SK-N-SH (cell line): ENCODE data around the gene SERPINE1. TPM values are rescaled to one million over a fixed set of nuclear protein-coding genes. Genes with fewer than 3 reads are reported as not detected.

ENCODE experiments used
- CTCF ChIA-PET: fragments of 300-600, 350-600 bp; formaldehyde crosslinking; extraction: SDS; loops from one replicate; lab custom pipeline; 2021; lab: Yijun Ruan, JAX
- POLR2A ChIA-PET: fragments of 350-600 bp; sonication (Branson Sonifier 250); formaldehyde crosslinking; extraction: SDS; loops from one replicate; lab custom pipeline; 2020; ENCODE audit warnings: antibody characterized with exemption, inconsistent platforms; lab: Yijun Ruan, JAX
- DNase-seq: peaks from one replicate; pipeline ENCODE4 v3.0.0; 2012
- H2AFZ ChIP-seq: fragments of 200-600 bp; sonication (generic); 2 replicates; pipeline ENCODE4 v1.8.1; 2016; ENCODE audit warnings: antibody characterized with exemption, mild to moderate bottlenecking, low read depth
- H3F3A ChIP-seq: fragments of 200-600 bp; sonication (generic); replicated peaks from 2 replicates; pipeline ENCODE3; 2016; ENCODE audit warnings: antibody characterized with exemption, mild to moderate bottlenecking; ENCODE audit not compliant: insufficient read depth
- H3K27ac ChIP-seq, 2 experiments: fragments of 200-500 bp in 1 of 2; fragments of 200-600 bp in 1 of 2; sonication (Bioruptor generic) in 1 of 2; sonication (generic), shearing (Covaris generic) in 1 of 2; 2 replicates each; pipeline versions ENCODE4 v1.5.1 to v1.6.1; 2014 to 2016; ENCODE audit warnings: low read depth in 2 of 2, inconsistent platforms in 1 of 2, low read length in 1 of 2, mild to moderate bottlenecking in 1 of 2, mixed read lengths in 1 of 2
- H3K27me3 ChIP-seq: fragments of 200-600 bp; sonication (generic), shearing (Covaris generic); 2 replicates; pipeline ENCODE4 v1.6.1; 2016; ENCODE audit warnings: mixed run types; ENCODE audit not compliant: insufficient read depth
- H3K36me3 ChIP-seq, 2 experiments: fragments of 200-500 bp in 1 of 2; fragments of 200-600 bp in 1 of 2; sonication (Bioruptor generic) in 1 of 2; sonication (generic) in 1 of 2; replicated peaks in 1 of 2; 2 replicates each; pipeline versions ENCODE3 to v1.5.1; 2014 to 2016; ENCODE audit warnings: low read length in 1 of 2, mild to moderate bottlenecking in 1 of 2; ENCODE audit not compliant: insufficient read depth in 2 of 2, control insufficient read depth in 1 of 2
- H3K4me1 ChIP-seq, 2 experiments: fragments of 200-500 bp in 1 of 2; fragments of 200-600 bp in 1 of 2; sonication (Bioruptor generic) in 1 of 2; sonication (generic), shearing (Covaris generic) in 1 of 2; 2 replicates each; pipeline versions ENCODE4 v1.5.1 to v1.6.1; 2014 to 2016; ENCODE audit warnings: low read depth in 1 of 2, low read length in 1 of 2, mixed run types in 1 of 2; ENCODE audit not compliant: insufficient read depth in 2 of 2, control insufficient read depth in 1 of 2
- H3K4me2 ChIP-seq: fragments of 200-600 bp; sonication (generic), shearing (Covaris generic); 2 replicates; pipeline ENCODE4 v1.6.1; 2017; ENCODE audit warnings: mixed run types
- H3K4me3 ChIP-seq, 2 experiments: fragments of 200-500 bp in 1 of 2; fragments of 200-600 bp in 1 of 2; sonication (Bioruptor generic) in 1 of 2; sonication (generic), shearing (Covaris generic) in 1 of 2; 2 replicates each; pipeline versions ENCODE4 v1.5.1 to v1.8.1; 2014 to 2016; ENCODE audit warnings: low read depth in 2 of 2, inconsistent platforms in 1 of 2, low read length in 1 of 2, mild to moderate bottlenecking in 1 of 2, mixed read lengths in 1 of 2, moderate library complexity in 1 of 2
- H3K79me2 ChIP-seq: fragments of 200-600 bp; sonication (generic); 2 replicates; pipeline ENCODE4 v1.8.1; 2017; ENCODE audit warnings: mild to moderate bottlenecking; ENCODE audit not compliant: insufficient read depth
- H3K9ac ChIP-seq: fragments of 200-600 bp; sonication (generic); 2 replicates; pipeline ENCODE4 v1.6.1; 2017; ENCODE audit warnings: mixed run types
- H3K9me2 ChIP-seq: fragments of 200-600 bp; sonication (generic); 2 replicates; pipeline ENCODE4 v1.6.1; 2017; ENCODE audit warnings: mixed run types
- H3K9me3 ChIP-seq: fragments of 200-600 bp; sonication (generic); 2 replicates; pipeline ENCODE4 v1.6.1; 2017; ENCODE audit warnings: mixed run types, mild to moderate bottlenecking, moderate library complexity
- H4K20me1 ChIP-seq: fragments of 200-600 bp; sonication (generic); 2 replicates; pipeline ENCODE4 v1.6.1; 2017; ENCODE audit warnings: mild to moderate bottlenecking, mixed run types; ENCODE audit not compliant: insufficient read depth
- CHD2 ChIP-seq: fragments of 150-350 bp; IDR thresholded peaks from 2 replicates; pipeline ENCODE4 v1.6.1; 2018; ENCODE audit warnings: low read length; ENCODE audit not compliant: partially characterized antibody
- ELF1 ChIP-seq: IDR thresholded peaks from 2 replicates; pipeline ENCODE4 v1.4.0; 2012
- EP300 ChIP-seq, 2 experiments: IDR thresholded peaks; 2 replicates each; pipeline versions ENCODE4 v1.4.0 to v1.6.1; 2012; ENCODE audit warnings: borderline replicate concordance in 1 of 2, low read depth in 1 of 2, low read length in 1 of 2
- FOSL2 ChIP-seq: IDR thresholded peaks from 2 replicates; pipeline ENCODE4 v1.4.0; 2012; ENCODE audit warnings: low read depth, mild to moderate bottlenecking, moderate library complexity, borderline replicate concordance
- GABPA ChIP-seq: IDR thresholded peaks from 2 replicates; pipeline ENCODE4 v1.4.0; 2012; ENCODE audit warnings: low read depth, mild to moderate bottlenecking
- PBX3 ChIP-seq: IDR thresholded peaks from 2 replicates; pipeline ENCODE4; 2012
- POLR2AphosphoS5 ChIP-seq: IDR thresholded peaks from 2 replicates; pipeline ENCODE4 v1.6.1; 2012; ENCODE audit warnings: low read depth, low read length
- WGBS: methylation state at CpG from one replicate; pipeline ENCODE4 v1.1.6; 2017; ENCODE audit warnings: low lambda C conversion rate; 5-methylcytosine and 5-hydroxymethylcytosine counted together
- polyA plus RNA-seq, 3 experiments: library from polyadenylated mRNA; depleted of rRNA; stranded (reverse); fragments of >200 nt; gene quantifications; 2 replicates each; pipeline ENCODE4 v1.2.3, GENCODE V29; 2012

SERPINE1 gene
- polyA plus RNA-seq, 1 of the 3 experiments (the other 2 are of a cell fraction) = 4,174 TPM

- H3K4me2 ChIP-seq = peak overlapping the region; percentile 96
- no peak overlapping the region for H2AFZ ChIP-seq
- TF ChIP-seq CHD2 (no peak), EP300 (IDR thresholded peaks at IDR 0.05; ENCODE audit: borderline replicate concordance in 1 of 2, low read depth in 1 of 2, low read length in 1 of 2) (0 out of 4 replicates have a peak, but pooled peaks of 1 of the 2 experiments have one; percentile 10), GABPA (no peak), POLR2AphosphoS5 (peak; percentile 58; the same call in 1 of the 2 replicates), FOSL2 (peak; percentile 36; the same call in 1 of the 2 replicates), PBX3 (0 out of 2 replicates have a peak, but pooled peaks have one; percentile 23)
- peak overlapping the region in 1 of 2 experiments; percentile 98; a peak in 2 of 4 replicates for H3K27ac ChIP-seq
- no peaks in the 10 kb centered on the region for H3K9me3 ChIP-seq
- peaks cover 11 to 32% of the 10 kb centered on the region in 2 experiments; a peak in 3 of 4 replicates for H3K4me1 ChIP-seq
- ChIA-PET CTCF (interaction anchor here (0.8 to 4.7 kb wide), 12 partner anchors 9 to 168 kb away, joined by 3 to 38 read pairs (median 4); no protein-coding TSS in a partner anchor), POLR2A (interaction anchor here (1.1 kb wide), 1 partner anchor 9 kb away, joined by 3 read pairs; no protein-coding TSS in a partner anchor)
- peaks cover 86% of the 10 kb centered on the region for H4K20me1 ChIP-seq
- 81% methylated on average over 6 of the region's 6 CpGs for WGBS
- no peak for DNase-seq
- peaks cover 99% of the 10 kb centered on the region for H3F3A ChIP-seq
- H3K9me2 ChIP-seq = no peaks in the 10 kb centered on the region
- peaks cover 38% of the 10 kb centered on the region for H3K79me2 ChIP-seq
- peak overlapping the region; percentile 27; the same call in 1 of the 2 replicates for H3K9ac ChIP-seq
- H3K27me3 ChIP-seq = no peaks in the 10 kb centered on the region
- peaks cover 24 to 78% of the 10 kb centered on the region in 2 experiments for H3K36me3 ChIP-seq
- H3K4me3 ChIP-seq = peak overlapping the region in 1 of 2 experiments; percentile 12; a peak in 1 of 4 replicates
These were observed 7.6 kb downstream of the SERPINE1 start for GRCh38 chr7:101134399-101134980.

GRCh38 chr7:101137651-101138212, 10.8 kb downstream of the SERPINE1 start:
- WGBS = 85% methylated on average over 9 of the region's 9 CpGs
- no peak for DNase-seq
- no peak overlapping the region for H2AFZ ChIP-seq
- H3K9me2 ChIP-seq = no peaks in the 10 kb centered on the region
- peaks cover 90% of the 10 kb centered on the region for H3F3A ChIP-seq
- H3K79me2 ChIP-seq = 0 out of 2 replicates have a peak, but pooled peaks cover 7% of the 10 kb centered on the region
- CTCF ChIA-PET = interaction anchor here (0.6 to 4.7 kb wide), 40 partner anchors 10 to 355 kb away, joined by 3 to 49 read pairs (median 4); partner anchors contain the start of genes MOGAT3, PLOD3, SERPINE1 and TRIM56
- peaks cover 54% of the 10 kb centered on the region for H4K20me1 ChIP-seq
- peaks cover 21 to 47% of the 10 kb centered on the region in 2 experiments for H3K36me3 ChIP-seq
- peak overlapping the region; percentile 49; the same call in 1 of the 2 replicates for H3K4me2 ChIP-seq
- POLR2A ChIA-PET = no interaction called here
- peaks cover 11 to 26% of the 10 kb centered on the region in 2 experiments; a peak in 3 of 4 replicates for H3K4me1 ChIP-seq
- peak; percentile 6; the same call in 1 of the 2 replicates for TF ChIP-seq POLR2AphosphoS5
- no peak for TF ChIP-seq PBX3
- TF ChIP-seq ELF1 = no peak
- H3K27ac ChIP-seq = peak overlapping the region; percentile 71 to 98
- 0 out of 4 replicates have a peak overlapping the region, but pooled peaks of 1 of the 2 experiments have one; percentile 4 for H3K4me3 ChIP-seq
- peak overlapping the region; percentile 33; the same call in 1 of the 2 replicates for H3K9ac ChIP-seq
- no peaks in the 10 kb centered on the region for H3K9me3 ChIP-seq
- no peaks in the 10 kb centered on the region for H3K27me3 ChIP-seq
